ENCODE data around the gene YTHDC1. TPM values are rescaled to one million over a fixed set of nuclear protein-coding genes. Genes with fewer than 3 reads are reported as not detected.

YTHDC1 gene
- total and polyA plus RNA-seq, 2 experiments from 2014 or later = 72.3 to 144 TPM

GRCh38 chr4:68319040-68319439, 30.9 kb downstream of the YTHDC1 start (continued):
- no peak for TF ChIP-seq ETS1 (IDR thresholded peaks at IDR 0.05)
- no peak for TF ChIP-seq POLR2AphosphoS5 (IDR thresholded peaks at IDR 0.05; ENCODE audit: low read depth)
- no peak for TF ChIP-seq STAT1 (IDR thresholded peaks at IDR 0.05; ENCODE audit: unreplicated experiment)
- no peak for TF ChIP-seq CTCF (conservative IDR thresholded peaks at IDR 0.05; ENCODE audit: low read depth in 2 of 2)
- TF ChIP-seq REST (IDR thresholded peaks at IDR 0.05; ENCODE audit: unreplicated experiment) = no peak
- no peak for TF ChIP-seq CREB1 (CRISPR knock-in tag; IDR thresholded peaks at IDR 0.05; ENCODE audit: low read depth)
- no peak for TF ChIP-seq ZNF114 (CRISPR knock-in tag; IDR thresholded peaks at IDR 0.05)
- no peak for TF ChIP-seq ZNF331 (CRISPR knock-in tag; IDR thresholded peaks at IDR 0.05; ENCODE audit: low read depth)
- TF ChIP-seq EZH2 (IDR thresholded peaks at IDR 0.05; ENCODE audit: low read depth, unreplicated experiment) = no peak

- peak overlapping the region; percentile 35; the same call in 1 of the 2 replicates for H3K27ac ChIP-seq (ENCODE audit: low read depth)
- DNase-seq (ENCODE audit: low spot score) (peak; percentile 18), ATAC-seq (peak; percentile 81)
- H3K27me3 ChIP-seq (ENCODE audit: insufficient read depth) = no peaks in the 10 kb centered on the region
- H3K79me2 ChIP-seq (replicated peaks; ENCODE audit: insufficient read depth) = no peaks in the 10 kb centered on the region
- Mint-ChIP-seq H3K27ac (peak overlapping the region; percentile 90; the same call in 1 of the 2 replicates), H3K36me3 (ENCODE audit: low read depth) (peaks cover 72% of the 10 kb centered on the region), H3K4me3 (no peak overlapping the region), H3K4me1 (peaks cover 29% of the 10 kb centered on the region; the same call in 2 of the 3 replicates), H3K9me3 (no peaks in the 10 kb centered on the region), H3K27me3 (ENCODE audit: insufficient read depth, low read depth, poor library complexity) (no peaks in the 10 kb centered on the region)
- no peak overlapping the region for H3K4me3 ChIP-seq
- no peaks in the 10 kb centered on the region for H3F3A ChIP-seq (replicated peaks; ENCODE audit: low read depth)
- H3K9me2 ChIP-seq (ENCODE audit: insufficient read depth) = no peaks in the 10 kb centered on the region
- H3K36me3 ChIP-seq (ENCODE audit: insufficient read depth) = peaks cover 48% of the 10 kb centered on the region; the same call in 1 of the 2 replicates
- H3K4me1 ChIP-seq (ENCODE audit: insufficient read depth) = peaks cover 27% of the 10 kb centered on the region
- peak overlapping the region; percentile 30; the same call in 1 of the 2 replicates for H3K4me2 ChIP-seq
- no peaks in the 10 kb centered on the region; the same call in 1 of the 2 replicates for H4K20me1 ChIP-seq (replicated peaks; ENCODE audit: insufficient read depth)
- H2AFZ ChIP-seq = no peak overlapping the region
- TF ChIP-seq CREB1 (CRISPR knock-in tag; IDR thresholded peaks at IDR 0.05; ENCODE audit: low read depth) = no peak
- no peak for TF ChIP-seq ZNF114 (CRISPR knock-in tag; IDR thresholded peaks at IDR 0.05)
- TF ChIP-seq NANOG (IDR thresholded peaks at IDR 0.05; ENCODE audit: borderline replicate concordance) = no peak
- TF ChIP-seq JUNB (IDR thresholded peaks at IDR 0.05; ENCODE audit: unreplicated experiment) = no peak
- TF ChIP-seq ZNF462 (CRISPR knock-in tag; IDR thresholded peaks at IDR 0.05) = no peak
Measured at GRCh38 chr4:68316193-68316969, 33.5 kb downstream of the YTHDC1 start.
